Activated gamma-delta T cell (primary cell): Measurements from ENCODE around the gene CHAT.
"Not testable (repeated sequence)": the region's sequence is repeated elsewhere in the genome, so short reads cannot be mapped to it uniquely, and the experiment has no call there.

Experiments used
- DNase-seq: peaks from one replicate; lab custom pipeline; 2025; lab: John Stamatoyannopoulos, UW

CHAT gene

DNA sequence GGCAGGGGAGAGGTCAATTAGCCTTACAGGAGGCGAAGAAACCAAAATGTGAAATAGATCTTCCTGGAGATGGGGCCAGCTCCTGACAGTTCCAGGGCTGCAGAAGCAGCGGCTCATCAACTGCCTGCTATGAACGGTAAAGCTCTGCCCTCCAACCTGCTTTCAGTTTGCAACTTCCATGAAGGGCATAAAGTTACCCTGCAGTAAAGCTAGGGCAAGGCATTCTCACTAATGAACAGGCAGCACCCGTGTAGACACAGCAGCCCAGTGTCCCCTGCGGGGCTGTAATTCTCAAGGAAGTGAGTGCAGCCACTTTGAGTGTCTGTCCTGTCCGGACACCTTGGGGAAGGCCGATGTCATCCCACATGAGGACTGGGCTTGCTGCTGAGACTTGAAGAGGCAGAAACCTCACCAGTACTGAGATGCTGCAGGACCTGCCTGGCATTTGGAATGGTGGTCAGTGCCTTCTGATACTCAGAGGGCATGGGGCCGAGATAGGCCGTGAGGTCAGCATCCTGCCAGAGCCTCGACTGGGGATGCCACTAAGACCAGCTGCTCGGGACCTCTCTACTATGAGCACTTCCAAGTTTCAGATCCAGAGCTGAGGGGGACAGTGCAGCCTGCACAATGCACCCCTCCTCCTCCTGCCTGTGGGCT lies 39.6 kb downstream of the CHAT start:
- DNase-seq: no peak

DNA sequence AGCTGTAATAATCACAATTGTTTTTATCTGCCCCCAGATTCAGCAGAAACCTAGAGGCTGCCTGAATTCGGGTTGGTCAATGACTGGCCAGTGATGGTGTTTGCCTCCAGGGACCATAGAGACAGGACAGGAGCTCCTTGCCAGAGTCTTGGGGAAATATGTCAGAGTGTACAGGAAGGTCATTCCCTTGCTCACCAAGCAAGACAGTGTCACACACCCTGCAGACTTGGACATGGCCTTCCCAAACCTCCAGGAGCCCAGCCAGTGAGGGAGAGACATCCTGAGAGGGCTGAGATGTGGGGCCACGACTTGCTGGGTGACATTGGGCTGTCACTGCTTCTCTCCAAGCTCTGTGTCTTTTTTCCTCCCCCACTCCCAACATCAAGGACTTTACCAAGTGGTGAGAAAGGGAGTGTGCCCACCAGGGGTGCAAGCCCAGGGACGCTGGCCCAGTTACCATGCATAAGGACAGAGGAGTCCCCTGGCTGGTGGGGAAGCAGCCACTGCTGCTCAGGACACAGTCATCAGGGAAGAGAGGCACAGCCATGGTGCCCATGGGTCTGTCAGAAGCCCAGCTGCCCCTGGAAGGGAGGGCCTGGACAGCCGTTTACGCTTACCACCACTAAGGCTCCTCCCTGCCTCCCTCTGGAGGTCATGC lies 40.3 kb downstream of the CHAT start:
- DNase-seq: no peak

DNA sequence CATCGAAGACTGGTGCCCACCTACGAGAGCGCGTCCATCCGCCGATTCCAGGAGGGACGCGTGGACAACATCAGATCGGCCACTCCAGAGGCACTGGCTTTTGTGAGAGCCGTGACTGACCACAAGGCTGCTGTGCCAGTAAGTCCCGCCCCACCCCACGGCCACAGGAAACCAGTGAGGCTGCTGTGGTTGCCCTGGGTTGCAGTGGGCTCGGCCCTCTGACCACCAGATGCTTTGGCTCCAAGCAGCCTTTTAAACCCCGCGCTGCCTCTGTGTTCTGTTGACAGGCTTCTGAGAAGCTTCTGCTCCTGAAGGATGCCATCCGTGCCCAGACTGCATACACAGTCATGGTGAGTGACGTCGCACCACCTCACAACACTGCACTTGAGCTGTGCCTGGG lies 41.3 kb downstream of the CHAT start:
- DNase-seq: no peak

DNA sequence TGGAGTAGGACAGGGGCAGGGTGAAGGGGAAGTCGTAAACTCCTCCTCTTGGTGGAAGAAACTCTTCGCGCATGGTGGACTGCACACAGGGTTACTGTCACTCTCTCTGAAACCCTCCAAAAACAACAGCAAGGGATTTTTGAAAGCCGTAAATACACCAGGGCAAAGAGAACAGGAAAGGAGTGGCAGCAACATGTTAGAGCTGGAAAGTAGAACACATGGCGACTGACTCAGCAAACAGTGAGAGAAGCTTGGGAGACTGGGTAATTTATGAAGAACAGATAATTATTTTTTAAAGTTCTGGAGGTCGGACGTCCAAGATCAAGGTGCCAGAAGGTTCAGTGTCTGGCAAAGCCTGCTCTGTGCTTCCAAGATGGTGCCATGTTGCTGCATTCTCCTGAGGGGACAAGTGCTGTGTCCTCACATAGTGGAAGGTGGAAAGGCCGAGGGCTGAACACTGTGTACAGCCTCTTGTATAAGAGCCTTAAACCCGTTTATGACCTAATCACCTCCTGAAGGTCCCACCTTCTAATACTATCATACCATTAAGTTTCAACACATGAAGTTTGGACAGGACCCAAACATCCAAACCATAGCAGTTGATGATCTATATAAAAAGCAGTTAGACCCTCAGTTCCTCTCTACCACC lies 43.1 kb downstream of the CHAT start:
- no peak for DNase-seq

DNA sequence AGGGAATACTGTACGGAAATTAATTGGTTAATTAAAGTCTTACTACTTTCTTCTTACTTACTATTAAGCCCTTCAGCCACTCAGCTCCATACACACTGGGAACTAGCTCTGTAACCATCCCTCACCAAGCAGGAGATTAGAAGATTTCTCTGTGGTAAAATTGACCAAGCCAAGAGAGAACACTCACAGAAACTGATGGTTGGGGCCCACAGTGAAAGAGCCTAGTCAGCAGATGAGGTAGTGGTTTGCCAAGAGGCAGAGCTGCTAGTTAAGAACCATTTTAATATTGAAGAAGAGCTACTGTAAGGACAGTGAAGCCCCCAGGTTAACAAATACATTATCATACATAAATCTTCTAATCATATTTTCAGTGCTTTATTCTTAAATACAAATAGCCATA lies 43.8 kb downstream of the CHAT start:
- DNase-seq: no peak

DNA sequence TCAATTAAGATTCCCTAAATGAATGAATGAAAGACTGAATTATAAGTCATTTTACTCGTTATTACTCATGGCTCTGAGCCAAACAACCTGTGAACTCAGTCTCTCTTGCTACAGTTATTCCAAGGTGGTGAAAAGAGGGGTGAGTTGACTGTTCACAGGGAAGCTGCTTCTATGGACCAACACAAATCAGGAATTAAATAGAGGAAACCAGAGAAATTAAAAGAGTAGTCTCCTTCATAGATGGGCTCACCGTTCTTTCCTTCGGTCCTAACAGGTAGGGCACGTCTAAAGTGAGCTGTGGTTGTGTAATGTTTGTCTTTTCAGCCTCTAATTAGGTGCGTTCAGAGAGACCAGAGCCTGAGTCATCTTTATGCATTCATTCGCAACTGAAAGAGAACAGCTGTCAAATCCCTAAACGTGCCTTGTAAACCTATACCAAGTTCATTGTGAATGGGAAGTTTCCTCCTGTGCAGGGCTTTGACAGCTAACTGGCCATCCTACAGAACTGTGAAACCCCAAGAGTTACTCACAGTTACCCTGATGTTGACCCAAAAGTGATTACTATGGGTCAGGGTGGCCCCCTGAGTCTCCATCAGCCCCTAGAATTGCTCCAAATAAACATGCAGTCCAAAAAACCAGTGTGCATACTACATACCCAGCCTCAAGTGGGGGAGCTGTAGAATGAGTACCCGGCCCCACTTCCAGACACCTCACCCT lies 47.5 kb downstream of the CHAT start:
- no peak for DNase-seq

DNA sequence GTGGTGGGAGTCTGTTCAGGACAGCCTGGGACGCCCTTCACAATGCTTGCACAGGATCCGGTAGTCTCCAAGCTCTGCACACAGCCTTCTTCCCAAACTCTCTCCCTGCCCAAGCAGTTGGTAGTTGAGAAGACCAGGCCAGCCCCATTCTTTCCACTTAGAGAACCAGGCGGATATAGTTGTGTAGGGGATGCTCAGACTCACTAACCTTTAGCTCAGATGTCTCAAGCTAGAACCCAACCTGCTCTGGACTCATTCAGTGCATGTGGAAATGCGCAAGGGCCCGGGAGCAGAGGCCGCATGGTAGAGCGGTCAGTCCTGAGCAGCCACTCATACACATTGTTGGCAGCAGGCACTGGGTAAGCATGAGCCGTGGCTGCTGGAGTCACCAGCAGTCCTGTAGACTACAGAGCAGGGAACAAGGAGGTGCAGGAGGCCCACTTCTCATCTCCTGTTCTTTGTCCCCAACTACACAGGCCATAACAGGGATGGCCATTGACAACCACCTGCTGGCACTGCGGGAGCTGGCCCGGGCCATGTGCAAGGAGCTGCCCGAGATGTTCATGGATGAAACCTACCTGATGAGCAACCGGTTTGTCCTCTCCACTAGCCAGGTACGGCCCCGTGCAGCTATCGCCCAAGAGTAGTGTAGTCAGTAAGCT lies 48.5 kb downstream of the CHAT start:
- DNase-seq: no peak

DNA sequence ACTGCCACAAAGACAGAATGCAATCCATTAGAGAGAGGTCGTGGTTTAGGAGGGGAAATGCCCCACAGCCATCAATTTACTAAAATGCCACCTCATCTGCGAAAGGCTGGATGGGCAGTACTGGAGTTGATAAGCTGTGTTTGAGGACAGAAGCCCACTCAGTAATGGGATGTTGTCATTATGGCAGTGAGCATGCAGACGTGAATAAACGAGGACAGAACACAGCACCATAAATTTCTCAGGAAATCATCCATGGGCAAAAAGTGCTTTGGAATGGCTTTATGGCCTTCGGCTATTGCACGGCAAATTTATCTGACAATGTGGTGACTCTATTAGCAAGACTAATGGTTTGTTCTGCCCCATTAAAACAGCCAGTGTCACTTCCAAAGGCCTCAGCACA lies 49.8 kb downstream of the CHAT start:
- DNase-seq: no peak

DNA sequence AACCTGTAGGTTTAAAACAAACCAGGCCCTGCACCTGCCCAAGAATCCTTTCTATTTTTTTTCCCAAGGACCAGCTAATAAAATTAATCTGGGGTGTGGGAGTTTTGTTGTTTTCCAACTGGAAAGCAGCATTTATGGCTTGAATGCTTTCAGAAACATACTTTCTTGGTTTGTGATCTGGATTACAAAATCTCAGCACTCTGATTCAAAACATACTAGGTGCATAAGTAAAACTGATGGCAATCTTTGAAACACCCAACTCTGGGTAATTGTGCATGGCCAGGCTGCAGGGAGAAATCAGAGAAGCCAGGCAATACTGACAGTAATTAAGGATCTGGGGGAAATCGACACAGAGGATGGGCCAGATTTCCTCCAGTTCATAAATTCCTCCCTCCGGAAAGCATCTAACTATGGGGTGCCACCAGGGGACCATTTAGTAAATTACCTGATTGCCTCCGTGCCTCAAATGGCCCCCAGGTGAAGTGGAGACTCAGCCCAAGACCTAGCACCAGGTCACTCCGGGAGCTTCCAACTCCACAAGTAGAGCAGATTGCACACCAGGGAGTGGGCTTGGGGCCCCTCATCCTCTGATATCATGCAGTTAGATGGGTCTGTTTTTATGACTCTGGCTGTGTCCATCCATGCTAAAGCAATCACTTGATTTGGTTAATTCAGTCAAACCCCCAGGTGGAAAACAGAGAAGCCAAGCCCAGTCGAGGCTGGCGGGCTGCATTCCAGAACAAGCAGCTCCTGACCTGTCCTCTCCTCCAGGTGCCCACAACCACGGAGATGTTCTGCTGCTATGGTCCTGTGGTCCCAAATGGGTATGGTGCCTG lies 50.4 kb downstream of the CHAT start:
- DNase-seq: no peak

DNA sequence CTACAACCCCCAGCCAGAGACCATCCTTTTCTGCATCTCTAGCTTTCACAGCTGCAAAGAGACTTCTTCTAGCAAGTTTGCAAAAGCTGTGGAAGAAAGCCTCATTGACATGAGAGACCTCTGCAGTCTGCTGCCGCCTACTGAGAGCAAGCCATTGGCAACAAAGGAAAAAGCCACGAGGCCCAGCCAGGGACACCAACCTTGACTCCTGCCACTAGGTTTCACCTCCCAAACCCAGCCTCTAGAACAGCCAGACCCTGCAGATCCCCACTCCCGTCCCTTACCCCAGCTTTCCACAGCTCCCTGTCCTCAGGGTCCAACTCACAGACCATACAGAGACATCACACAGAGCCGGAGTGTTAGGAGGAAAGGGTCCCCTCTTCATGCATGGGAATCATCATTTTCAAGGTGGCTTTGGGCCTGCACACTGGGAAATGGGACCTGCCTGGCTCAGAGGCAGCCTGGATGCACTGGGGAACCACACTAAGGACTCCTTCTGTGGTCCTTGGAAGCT lies 51.1 kb downstream of the CHAT start:
- DNase-seq: no peak

DNA sequence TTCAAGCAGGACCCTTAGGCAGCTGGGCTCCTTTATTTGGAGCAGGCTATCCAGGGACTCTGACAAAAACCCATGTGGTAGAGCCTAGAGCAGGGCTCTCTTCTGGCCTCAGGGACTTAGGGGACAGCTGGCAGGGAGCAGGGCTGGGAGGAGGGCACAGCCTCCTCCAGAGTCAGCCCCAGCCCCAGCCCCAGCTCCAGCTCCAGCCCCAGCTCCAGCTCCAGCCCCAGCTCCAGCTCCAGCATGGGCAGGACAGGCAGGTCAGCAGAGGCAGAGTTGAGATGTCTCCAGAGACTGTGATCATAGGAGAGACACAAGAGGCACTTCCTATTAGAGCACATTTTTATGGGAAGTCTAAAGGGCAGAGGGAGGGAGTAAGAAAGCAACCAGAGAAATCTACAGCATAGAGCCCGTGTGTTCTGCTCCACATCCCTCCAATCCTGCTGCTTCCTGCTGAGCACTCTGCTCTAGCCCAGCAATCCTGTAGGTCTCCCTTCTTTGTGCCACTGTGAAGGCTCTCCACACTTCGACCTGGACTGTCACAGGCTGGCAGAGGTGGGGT lies 52.3 kb downstream of the CHAT start:
- DNase-seq: no peak

DNA sequence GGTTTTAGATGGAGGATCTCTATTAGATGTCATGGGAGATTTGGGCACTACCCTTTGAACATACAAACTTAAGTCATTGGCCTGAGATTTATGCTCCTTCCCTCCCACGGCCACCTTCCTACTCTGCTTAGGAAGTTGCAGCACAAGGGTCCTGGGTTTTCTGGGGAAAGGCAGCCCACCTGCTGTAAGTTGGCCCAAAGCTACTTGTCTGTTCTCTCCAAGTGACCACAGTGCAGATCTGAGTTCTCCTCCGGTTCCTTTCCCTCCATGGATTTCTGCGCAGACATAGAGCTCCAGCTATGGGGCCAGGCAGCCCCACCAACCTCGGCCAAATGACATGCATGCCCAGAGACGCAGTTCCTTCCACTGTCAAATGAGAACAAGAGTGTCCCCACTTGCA lies 52.8 kb downstream of the CHAT start:
- no peak for DNase-seq

DNA sequence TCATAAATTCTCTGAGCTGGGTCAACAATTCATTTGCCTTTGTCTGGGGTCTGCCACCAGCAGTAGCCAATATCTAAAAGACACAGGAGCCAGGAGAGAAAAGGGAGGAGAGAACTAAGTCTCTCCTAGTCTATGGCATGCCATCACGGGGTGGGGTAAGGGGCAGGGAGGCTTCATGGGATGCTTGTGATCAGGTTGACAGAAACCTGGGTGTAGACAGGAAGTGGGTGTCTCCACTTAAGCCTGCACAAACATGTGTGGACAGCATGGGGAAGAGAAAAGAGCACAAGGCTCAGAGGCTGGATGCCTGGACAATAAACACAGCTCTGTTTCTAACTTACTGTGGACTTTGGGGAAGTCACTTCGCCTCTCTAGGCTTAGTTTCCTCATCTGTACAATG lies 54.2 kb downstream of the CHAT start:
- DNase-seq: no peak

DNA sequence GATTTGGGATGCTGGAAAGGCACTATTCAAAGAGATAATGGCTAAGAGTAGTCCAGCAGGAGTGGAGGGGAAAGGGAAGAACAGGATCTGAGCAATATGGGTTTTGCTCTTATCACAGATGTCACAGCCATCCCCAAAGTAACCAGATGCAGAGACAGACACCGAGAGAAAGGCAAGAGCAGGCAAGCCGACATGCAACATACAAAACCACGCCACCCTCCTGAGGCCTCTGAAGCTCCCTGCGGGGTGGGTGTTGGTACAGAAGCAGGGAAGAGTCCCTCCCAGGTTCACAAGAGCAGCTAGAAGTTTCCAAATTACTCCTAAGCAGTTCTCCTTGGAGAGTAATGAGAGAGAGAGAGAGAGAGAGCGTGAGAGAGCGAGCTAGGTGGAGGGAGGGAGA lies 54.8 kb downstream of the CHAT start:
- no peak for DNase-seq

DNA sequence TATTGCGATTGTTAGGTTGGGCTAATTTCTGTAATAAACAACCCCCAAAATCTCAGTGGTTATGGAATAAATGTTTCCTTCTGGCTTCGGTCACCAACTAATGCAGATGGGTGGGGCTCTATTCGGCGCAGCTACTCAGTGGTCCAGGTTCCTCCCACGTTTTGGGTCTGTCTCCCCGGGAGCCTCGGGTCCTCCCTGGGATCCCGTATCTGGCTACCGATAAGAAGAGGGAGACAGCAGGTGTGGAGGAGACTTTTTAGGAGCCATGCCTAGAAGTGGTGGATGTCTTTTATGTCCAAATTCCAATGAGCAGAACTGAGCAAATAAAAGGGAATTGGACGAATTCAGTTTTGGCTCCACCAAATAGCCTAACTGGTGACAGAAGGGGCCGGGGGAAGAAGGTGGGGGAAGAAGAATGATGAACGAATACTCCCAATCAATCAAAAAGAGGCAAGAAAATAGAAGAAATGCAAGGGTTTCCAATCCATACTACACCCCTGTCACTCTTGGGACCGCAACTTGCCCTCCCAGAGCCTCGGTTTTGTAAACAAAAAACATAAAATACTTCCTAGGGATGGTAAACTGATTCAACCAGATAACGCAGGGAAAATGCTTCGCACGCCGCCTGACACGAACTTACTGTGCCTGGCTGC lies 65.1 kb downstream of the CHAT start:
- no peak for DNase-seq

DNA sequence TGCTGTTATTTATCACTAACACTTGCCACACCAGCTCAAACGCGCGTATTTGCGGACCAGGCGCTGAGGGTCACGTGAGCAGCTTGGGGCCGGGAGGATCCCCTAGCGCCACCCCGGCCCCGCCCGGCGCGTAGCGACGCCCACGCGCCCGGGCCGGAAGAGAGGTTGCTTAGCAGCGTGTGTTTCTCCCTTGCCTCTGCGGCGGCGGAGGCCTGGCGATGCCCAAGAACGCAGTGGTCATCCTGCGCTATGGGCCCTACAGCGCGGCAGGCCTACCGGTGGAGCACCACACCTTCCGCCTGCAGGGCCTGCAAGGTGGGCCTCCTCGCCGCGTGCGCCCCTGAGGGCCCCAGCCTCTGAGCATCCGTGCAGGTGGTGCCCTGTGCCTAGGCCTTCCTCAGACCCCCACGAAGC lies 65.7 kb downstream of the CHAT start, which contains the start of gene C10orf53:
Gene C10orf53, plus strand, starts transcription at position 172 of the 414 bp plus-strand sequence. Its CDS starts 47 bp downstream, at position 219.
- DNase-seq: no peak

DNA sequence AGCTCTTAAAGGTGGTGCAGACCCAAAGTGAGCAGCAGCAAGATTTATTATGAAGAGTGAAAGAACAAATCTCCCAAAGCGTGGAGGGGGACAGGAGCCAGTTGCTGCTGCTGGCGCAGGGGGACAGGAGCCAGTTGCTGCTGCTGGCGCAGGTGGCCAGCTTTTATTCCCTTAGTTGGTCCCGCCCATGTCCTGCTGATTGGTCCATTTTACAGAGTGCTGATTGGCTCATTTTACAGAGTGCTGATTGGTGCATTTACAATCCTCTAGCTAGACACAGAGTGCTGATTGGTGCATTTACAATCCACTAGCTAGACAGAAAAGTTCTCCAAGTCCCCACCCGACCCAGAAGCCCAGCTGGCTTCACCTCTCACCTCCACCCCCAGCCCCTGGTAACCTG lies 68.6 kb downstream of the CHAT start:
- DNase-seq: not testable (repeated sequence)

DNA sequence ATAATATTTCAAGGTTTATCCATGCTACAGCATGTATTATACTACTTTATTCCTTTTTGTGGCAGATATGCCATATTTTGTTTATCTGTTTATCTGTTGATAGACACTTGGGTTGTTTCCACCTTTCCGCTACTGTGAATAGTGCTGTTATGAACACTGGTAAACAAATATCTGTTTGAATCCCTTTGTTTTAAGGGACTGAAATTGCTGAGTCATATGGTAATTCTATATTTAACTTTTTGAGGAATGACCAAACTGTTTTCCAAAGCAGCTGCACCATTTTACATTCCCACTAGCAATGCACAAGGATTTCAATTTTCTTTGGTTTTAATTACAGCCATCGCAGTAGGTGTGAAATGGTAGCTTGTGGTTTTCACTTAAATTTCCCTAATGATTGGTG lies 69.0 kb downstream of the CHAT start:
- DNase-seq: no peak

DNA sequence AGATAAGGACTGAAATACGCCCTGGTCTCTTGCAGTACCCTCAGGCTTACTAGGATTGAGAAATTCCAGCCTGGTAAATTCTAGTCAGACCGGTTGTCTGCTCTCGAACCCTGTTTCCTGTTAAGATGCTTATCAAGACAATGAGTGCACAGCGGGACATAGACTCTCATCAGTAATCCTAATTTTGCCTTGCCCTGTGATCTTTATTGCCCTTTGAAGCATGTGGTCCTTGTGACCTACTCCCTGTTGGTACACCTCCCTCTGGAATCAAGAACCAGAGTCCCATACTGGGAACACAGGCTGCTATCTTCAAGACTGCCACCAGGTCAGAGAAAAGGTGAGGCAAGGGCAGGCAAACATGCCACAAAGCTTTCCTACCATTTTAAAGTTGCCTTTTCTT lies 72.8 kb downstream of the CHAT start:
- DNase-seq: no peak

DNA sequence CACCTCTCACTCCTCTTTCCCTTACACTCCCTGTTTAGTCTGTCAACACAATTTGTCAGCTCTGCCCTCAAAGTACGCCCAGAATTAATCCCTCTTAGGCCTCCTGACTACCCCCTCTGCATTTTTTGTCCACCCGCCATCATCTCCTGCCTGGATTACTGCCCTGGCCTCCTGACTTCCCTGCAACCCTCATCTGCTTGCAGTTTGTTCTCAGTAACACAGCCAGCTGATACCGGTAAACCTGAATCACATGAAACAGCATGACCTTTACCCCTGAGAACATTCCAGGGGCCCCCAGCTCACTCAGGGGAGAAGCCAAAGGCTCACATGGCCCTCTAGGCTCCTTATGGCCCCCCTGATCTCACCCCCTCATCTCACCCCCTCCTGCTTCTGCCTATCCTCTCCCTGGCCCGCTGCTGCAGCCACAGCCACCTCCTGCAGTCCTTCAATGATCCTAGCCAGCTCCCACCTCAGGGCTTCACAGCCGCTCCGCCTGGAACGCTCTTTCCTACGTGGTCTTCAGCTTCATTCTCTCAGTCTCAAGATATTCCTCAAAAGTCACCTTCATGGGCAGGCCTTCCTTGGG lies 74.5 kb downstream of the CHAT start:
- DNase-seq: no peak
